ENCODE data around the gene ZNF609.
"Not testable (repeated sequence)": the region's sequence is repeated elsewhere in the genome, so short reads cannot be mapped to it uniquely, and the experiment has no call there.

ZNF609 gene

GRCh38 chr15:64571857-64572291, 111.5 kb downstream of the ZNF609 start:
- DNase-seq (ENCODE audit: low read depth, low spot score): peak; percentile 55
- H3K27ac ChIP-seq: peak overlapping the region; percentile 52

GRCh38 chr15:64572856-64573255, 112.5 kb downstream of the ZNF609 start:
- peak overlapping the region; percentile 52 for H3K27ac ChIP-seq
- DNase-seq (ENCODE audit: low read depth, low spot score): no peak

GRCh38 chr15:64574301-64575017, 114.1 kb downstream of the ZNF609 start:
- H3K27ac ChIP-seq: peak overlapping the region; percentile 49
- peak; percentile 69 for DNase-seq (ENCODE audit: low read depth, low spot score)

DNA sequence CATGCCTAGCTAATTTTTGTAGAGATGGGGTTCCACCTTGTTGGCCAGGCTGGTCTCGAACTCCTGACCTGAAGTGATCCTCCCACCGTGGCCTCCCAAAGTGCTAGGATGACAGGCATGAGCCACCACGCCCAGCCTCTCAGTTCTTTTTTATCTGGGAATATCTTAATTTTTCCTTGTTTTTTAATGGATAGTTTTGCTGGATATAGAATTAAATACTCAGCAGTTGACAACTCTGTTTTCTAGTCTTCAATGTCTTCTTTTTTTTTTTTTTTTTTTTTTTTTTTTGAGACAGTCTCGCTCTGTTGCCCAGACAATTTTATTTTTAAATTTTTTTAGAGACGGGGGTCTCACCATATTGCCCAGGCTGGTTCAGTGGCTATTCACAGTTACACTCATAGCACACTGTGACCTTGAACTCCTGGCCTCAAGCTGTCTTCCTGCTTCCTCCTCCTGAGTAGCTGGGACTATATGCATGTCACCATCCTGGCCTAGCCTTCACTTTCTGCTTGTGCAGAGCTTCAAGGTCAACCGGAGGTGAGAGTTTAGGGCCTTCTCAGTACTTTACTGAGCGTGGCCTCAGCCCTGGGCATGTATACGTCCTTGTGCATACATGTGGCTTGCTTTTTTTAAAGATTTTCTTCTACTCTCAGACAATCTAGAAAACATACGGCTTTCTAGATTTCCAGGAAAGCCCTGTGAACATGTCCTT, 120.5 kb downstream of the ZNF609 start:
- no peak for DNase-seq (ENCODE audit: low read depth, low spot score)
- no peak overlapping the region for H3K27ac ChIP-seq

DNA sequence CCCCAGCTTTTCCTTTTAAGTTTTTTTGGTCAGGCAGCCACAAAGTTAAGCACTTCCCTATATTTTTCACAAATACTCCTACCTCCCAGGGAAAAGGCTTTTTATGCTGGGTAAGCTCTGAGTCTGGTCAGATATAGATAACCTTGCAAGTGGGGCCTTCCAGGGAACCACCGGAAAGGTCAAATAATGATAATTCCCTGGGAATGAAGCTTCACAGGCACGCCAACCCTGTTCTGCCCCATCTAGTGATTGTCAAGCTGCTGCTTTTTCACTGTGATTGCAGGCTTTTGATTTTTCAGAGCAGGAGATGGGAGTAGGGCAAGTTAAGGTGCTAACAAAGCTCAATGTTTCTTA, 121.0 kb downstream of the ZNF609 start:
- no peak for DNase-seq (ENCODE audit: low read depth, low spot score)
- no peak overlapping the region for H3K27ac ChIP-seq

GRCh38 chr15:64582202-64582601, 121.8 kb downstream of the ZNF609 start:
- no peak for DNase-seq (ENCODE audit: low read depth, low spot score)

DNA sequence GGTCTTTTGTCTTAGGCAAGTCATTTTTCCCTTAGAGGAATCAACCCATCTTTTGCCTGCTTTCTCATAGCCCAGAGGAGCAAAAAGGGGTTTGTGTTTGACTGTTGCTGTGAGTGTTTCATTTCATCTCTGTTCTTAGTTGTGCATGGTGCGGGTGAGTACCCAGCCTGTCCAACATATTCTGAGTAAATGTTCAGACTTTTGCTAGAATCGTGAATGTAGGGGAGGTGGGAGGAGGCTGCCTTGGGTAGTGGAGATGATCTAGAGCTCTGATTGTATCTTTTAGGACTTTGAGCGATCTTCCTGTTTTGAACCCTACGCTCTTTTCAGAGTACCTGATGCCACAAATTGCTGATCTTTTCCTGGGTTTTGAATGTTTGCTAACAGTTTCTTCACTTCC, 123.1 kb downstream of the ZNF609 start:
- H3K27ac ChIP-seq: no peak overlapping the region
- DNase-seq (ENCODE audit: low read depth, low spot score): no peak

More at GRCh38 chr15:64582202-64582601, 121.8 kb downstream of the ZNF609 start:
- no peak overlapping the region for H3K27ac ChIP-seq

GRCh38 chr15:64583983-64584382, 123.6 kb downstream of the ZNF609 start:
- no peak for DNase-seq (ENCODE audit: low read depth, low spot score)
- no peak overlapping the region for H3K27ac ChIP-seq

DNA sequence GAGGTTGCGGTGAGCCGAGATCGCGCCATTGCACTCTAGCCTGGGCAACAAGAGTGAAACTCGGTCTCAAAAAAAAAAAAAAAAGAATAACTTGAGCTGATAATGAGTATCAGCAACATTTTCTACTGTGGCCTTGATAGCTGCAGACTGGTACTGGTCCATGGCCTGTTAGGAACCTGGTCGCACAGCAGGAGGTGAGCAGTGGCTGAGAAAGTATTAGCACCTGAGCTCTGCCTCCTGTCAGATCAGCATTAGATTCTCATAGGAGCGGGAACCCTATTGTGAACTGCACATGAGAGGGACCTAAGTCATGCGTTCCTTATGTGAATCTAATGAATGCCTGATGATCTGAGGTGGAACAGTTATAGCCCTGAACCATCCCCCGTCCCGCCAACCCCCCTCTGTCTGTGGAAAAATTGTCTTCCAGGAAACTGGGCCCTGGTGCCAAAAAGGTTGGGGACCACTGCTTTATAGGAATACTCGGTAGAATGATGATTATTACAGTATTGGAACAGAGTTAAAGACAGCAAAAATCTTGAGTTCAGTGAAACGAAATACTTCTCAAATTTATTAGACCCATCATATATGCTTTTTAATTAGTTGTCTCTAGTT, 126.0 kb downstream of the ZNF609 start:
- DNase-seq (ENCODE audit: low read depth, low spot score): no peak
- H3K27ac ChIP-seq: no peak overlapping the region

DNA sequence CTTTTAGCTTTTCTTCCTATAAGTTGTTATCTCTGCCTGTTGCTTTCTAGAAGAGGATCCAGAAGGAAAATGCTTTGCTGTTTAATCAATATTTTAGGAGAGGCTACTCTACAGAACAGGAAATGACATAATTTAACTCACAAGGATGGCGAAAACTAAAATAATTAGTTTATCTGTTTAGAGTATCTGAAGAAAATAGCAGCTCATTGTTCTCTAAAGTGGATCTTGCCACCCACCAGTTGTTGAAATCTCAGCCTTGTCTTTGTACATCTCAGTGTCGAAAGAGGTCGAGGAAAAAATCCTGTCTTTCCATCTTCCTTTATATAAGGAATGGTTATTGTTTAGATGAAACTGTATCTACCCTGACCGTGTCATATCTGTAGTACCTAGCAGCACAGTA, 126.6 kb downstream of the ZNF609 start:
- DNase-seq (ENCODE audit: low read depth, low spot score): no peak

GRCh38 chr15:64589435-64590084, 129.2 kb downstream of the ZNF609 start:
- DNase-seq (ENCODE audit: low read depth, low spot score): no peak
- H3K27ac ChIP-seq: no peak overlapping the region

More for the DNA sequence above, 126.6 kb downstream of the ZNF609 start:
- H3K27ac ChIP-seq: no peak overlapping the region

DNA sequence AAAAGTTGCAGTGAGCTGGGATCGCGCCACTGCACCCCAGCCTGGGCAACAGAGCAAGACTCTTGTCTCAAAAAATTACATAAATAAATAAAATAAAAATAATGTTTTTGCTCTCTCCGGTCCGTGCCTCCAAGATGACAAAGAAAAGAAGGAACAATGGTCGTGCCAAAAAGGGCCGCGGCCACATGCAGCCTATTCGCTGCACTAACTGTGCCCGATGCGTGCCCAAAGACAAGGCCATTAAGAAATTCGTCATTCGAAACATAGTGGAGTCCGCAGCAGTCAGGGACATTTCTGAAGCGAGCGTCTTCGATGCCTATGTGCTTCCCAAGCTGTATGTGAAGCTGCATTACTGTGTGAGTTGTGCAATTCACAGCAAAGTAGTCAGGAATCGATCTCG, 132.5 kb downstream of the ZNF609 start:
- DNase-seq (ENCODE audit: low read depth, low spot score); H3K27ac ChIP-seq: not testable (repeated sequence)

- H3K27ac ChIP-seq: no peak overlapping the region
- no peak for DNase-seq (ENCODE audit: low read depth, low spot score)
Observed at GRCh38 chr15:64596701-64597476, 136.5 kb downstream of the ZNF609 start.

GRCh38 chr15:64597477-64597822, 137.1 kb downstream of the ZNF609 start:
- no peak overlapping the region for H3K27ac ChIP-seq
- no peak for DNase-seq (ENCODE audit: low read depth, low spot score)

- no peak for DNase-seq (ENCODE audit: low read depth, low spot score)
- H3K27ac ChIP-seq: peak overlapping the region; percentile 19
Observed at GRCh38 chr15:64599226-64599625, 138.8 kb downstream of the ZNF609 start.

- DNase-seq (ENCODE audit: low read depth, low spot score): no peak
- peak overlapping the region; percentile 19 for H3K27ac ChIP-seq
Observed at GRCh38 chr15:64599716-64600115, 139.3 kb downstream of the ZNF609 start.

DNA sequence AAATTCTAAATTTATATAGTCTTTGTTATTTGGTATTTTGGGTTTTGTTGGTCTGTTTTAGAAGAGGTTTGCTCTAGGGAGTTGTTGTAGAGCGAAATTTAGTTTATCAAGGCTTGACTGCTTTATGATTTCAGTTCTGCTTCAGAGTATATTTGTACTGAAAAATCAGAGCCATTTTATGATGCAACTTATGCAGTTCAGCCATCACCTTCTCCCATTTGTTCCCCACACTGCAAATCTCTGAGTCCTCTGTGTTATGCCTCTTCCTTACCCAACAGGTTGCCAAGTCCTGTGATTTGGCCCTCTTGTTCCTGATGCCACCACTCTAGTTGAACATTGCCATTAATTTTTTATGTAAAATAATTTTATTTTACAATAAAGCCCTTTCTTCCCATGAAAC, 140.4 kb downstream of the ZNF609 start:
- DNase-seq (ENCODE audit: low read depth, low spot score): no peak
- no peak overlapping the region for H3K27ac ChIP-seq

DNA sequence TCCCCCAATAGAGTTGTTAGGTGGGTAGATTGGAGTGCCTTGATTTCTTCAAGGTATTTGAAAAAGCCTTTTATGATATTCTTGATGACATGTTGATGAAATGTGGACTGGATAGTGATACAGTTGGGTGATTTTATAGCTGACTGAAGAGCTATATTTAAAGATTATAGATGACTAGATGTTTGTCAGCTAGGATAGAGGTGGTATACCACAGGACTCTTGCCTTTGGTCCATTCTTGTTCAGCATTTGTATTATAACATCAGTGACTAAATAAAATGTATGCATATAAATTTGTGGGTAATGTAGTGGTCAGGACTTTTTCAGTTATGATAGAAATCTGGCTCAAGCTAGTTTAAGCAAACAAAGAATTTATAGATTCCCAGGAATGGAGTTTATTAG, 143.9 kb downstream of the ZNF609 start:
- no peak overlapping the region for H3K27ac ChIP-seq
- no peak for DNase-seq (ENCODE audit: low read depth, low spot score)

DNA sequence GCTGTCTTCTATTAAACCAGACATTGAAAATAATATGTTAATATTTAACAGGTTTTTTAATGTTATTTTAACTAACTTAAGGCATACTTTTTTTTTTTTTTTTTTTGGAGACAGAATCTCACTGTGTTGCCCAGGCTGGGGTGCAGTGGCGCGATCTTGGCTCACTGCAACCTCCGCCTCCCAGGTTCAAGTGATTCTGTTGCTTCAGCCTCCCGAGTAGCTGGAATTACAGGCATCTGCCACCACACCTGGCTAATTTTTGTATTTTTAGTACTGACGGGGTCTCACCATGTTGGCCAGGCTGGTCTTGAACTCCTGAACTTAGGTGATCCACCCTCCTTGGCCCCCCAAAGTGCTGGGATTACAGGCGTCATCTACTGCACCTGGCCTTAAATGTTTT, 147.0 kb downstream of the ZNF609 start:
- H3K27ac ChIP-seq; DNase-seq (ENCODE audit: low read depth, low spot score): not testable (repeated sequence)

GRCh38 chr15:64610257-64610919, 150.0 kb downstream of the ZNF609 start:
- H3K27ac ChIP-seq: no peak overlapping the region
- no peak for DNase-seq (ENCODE audit: low read depth, low spot score)
